ENCODE data around the gene KLHL25. TPM values are rescaled to one million over a fixed set of nuclear protein-coding genes. Genes with fewer than 3 reads are reported as not detected.

KLHL25 gene
- total and polyA plus RNA-seq, 2 experiments from 2014 or later, result 2.0 to 7.1 TPM

DNA sequence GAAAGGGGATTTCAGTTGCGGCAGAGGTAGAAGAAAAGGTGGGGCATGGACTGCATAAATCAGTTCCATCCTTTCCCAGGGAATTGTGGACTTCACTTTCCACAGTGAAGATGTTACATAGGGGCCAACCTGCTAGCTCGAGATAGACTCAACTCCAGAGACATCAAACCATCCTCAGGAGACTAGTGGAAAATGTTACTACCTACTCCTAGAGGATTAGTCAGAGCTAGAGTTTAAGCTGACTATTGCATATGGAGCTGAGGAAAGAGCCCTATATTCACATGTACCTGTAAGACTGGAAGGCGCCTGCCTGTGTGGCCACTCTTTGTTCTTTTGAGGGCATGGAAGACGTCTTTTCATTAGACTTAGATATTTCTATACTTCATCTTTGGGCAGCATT lies 69.2 kb downstream of the KLHL25 start:
- H3K27ac ChIP-seq, result peak overlapping the region; percentile 83
- in situ Hi-C loops (cut with MboI), result no loop called here
- H3K9ac ChIP-seq, result no peak overlapping the region
- H3K4me3 ChIP-seq, result no peak overlapping the region
- DNase-seq, result peak; percentile 67
- H3K9me3 ChIP-seq (ENCODE audit: low read depth), result no peaks in the 10 kb centered on the region
- TF ChIP-seq EZH2 (IDR thresholded peaks at IDR 0.05; ENCODE audit: insufficient read depth, poor library complexity, severe bottlenecking), result no peak
- TF ChIP-seq EZH2phosphoT487 (IDR thresholded peaks at IDR 0.05; ENCODE audit: insufficient read depth, low read depth), result no peak
- H3K79me2 ChIP-seq (ENCODE audit: insufficient read depth), result no peaks in the 10 kb centered on the region
- peak overlapping the region; percentile 76 for H3K4me2 ChIP-seq (ENCODE audit: unreplicated experiment)
- WGBS, 2 experiments (ENCODE audit: low coverage in 1 of 2, low lambda C conversion rate in 2 of 2, missing lambda C conversion rate in 2 of 2), result 79 to 83% methylated on average over 4 of the region's 4 CpGs
- no peaks in the 10 kb centered on the region for H3K27me3 ChIP-seq (replicated peaks; ENCODE audit: insufficient read depth)
- H4K20me1 ChIP-seq (ENCODE audit: insufficient read depth), result no peaks in the 10 kb centered on the region
- peaks cover 32% of the 10 kb centered on the region for H3K4me1 ChIP-seq (ENCODE audit: insufficient read depth)
- H3K9me2 ChIP-seq (ENCODE audit: insufficient read depth), result no peaks in the 10 kb centered on the region
- peaks cover 53% of the 10 kb centered on the region for H3F3A ChIP-seq (ENCODE audit: insufficient read depth)
- H2AFZ ChIP-seq, result no peak overlapping the region
- peaks cover 20% of the 10 kb centered on the region for H3K36me3 ChIP-seq (ENCODE audit: low read depth)

DNA sequence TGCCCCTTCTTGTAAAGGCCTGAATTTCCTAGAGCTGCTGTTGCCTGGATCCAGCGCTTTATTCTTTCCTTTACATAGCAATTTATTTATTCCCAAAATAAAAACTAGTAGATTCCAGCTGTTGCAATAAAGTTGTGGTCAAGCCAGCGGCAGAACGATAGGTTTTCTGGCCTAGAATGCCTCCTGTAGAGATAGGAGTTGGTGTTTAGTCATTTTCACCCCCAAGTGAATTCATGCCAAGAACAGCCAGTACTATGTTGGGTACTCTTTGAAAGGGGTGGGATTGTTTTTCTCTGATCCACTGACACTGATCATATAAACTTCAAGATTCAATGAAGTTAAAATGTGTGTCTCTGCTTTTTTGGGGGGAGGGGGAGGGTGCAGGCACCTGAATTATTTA lies 69.7 kb downstream of the KLHL25 start:
- Histone ChIP-seq H2AFZ (no peak overlapping the region), H3K36me3 (ENCODE audit: low read depth) (peaks cover 21% of the 10 kb centered on the region), H3K27me3 (replicated peaks; ENCODE audit: insufficient read depth) (no peaks in the 10 kb centered on the region), H3K9ac (no peak overlapping the region; the same call in 1 of the 2 replicates), H3K4me1 (ENCODE audit: insufficient read depth) (peaks cover 32% of the 10 kb centered on the region), H3K4me2 (ENCODE audit: unreplicated experiment) (peak overlapping the region; percentile 36), H3F3A (ENCODE audit: insufficient read depth) (peaks cover 49% of the 10 kb centered on the region), H3K9me3 (ENCODE audit: low read depth) (no peaks in the 10 kb centered on the region), H3K9me2 (ENCODE audit: insufficient read depth) (no peaks in the 10 kb centered on the region), H3K79me2 (ENCODE audit: insufficient read depth) (no peaks in the 10 kb centered on the region), H3K4me3 (no peak overlapping the region), H4K20me1 (ENCODE audit: insufficient read depth) (no peaks in the 10 kb centered on the region), H3K27ac (peak overlapping the region; percentile 83)
- DNase-seq, result peak; percentile 56
- TF ChIP-seq EZH2 (IDR thresholded peaks at IDR 0.05; ENCODE audit: insufficient read depth, poor library complexity, severe bottlenecking) (no peak), EZH2phosphoT487 (IDR thresholded peaks at IDR 0.05; ENCODE audit: insufficient read depth, low read depth) (no peak)
- WGBS, 2 experiments (ENCODE audit: low coverage in 1 of 2, low lambda C conversion rate in 2 of 2, missing lambda C conversion rate in 2 of 2), result 40 to 52% methylated on average over 3 of the region's 3 CpGs
- in situ Hi-C loops (cut with MboI), result no loop called here

DNA sequence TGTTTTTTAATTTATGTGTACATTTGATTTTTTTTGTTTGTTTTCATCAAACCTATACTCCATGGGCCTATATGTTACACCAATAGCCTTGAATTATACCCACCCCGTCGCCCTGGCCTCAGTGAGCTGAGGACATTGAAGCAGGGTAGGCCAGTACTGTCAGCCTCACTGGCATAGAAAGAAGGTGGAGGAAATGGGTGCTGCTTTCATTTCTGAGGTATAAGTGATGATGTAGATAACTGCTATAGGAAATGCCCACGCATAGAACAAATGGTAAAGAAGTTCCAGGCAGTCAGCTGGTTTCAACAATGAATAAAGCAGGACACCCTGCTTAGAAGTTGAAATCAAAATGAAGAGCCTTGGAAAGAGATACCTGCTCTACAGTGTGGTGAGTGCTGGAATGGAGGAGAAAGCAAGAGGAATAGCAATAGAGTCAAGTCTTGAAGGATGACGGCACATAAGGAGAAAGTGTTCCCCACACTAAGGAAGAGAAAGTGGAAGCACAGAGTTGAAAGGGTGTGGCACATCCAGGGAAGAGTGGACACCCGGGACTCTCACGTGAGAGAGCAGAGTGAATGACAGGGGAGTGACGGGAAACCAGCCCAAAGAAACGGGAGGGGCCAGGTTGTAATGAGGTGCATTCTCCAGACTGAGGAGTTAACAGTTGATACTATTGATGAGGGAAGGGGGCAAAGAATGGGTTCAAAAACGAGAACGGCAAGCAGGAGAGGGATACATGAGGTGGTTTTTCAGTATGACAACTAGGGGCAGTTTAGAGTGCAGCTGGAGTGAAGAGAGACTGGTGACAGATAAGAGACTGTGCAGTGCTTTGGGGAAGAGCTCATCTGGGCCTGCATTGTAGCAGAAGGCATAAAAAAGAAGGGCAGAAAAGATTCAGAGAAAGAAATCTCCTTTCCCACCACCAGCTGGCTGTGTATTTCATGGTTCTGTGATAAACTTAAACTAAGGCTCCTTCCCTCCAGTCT lies 70.5 kb downstream of the KLHL25 start:
- in situ Hi-C loops (cut with MboI), result no loop called here

DNA sequence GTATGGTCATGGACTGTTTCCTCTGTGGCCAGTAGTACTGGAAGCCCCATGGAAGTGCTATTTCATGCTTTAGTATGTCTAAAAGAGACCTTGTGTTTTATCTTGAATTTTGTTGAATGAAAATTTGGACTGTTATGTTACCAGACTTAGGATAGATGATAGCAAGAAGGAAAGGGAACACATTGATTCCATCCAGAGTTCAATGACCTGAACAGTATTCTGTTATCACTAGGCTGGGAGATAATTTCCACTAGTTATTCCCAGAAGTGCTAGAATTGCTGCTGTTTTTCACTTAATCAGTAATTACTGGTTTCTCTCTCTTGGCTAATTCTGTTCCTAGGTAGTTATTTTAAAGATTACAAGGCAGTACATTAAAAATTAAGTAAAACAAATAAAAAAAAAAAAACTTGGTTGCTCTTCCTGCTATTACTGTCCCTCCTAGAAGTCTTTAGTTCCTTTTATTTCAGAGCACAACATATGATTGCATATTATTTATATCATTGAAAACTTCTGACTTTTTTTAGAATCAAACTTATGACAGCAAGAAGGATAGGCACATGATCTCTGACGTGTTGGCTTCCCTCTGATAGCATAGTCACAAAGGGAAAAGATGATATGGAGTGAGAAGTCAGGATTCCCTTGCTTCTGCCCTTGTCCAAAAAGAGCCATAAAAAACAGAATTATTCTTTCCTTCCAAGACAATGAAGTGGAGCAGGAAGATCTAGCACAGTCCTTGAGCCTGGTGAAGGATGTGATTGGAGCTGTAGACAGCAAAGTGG lies 72.2 kb downstream of the KLHL25 start:
- no peaks in the 10 kb centered on the region for H3K9me3 ChIP-seq (ENCODE audit: low read depth)
- no peak overlapping the region for H3K27ac ChIP-seq
- H3K79me2 ChIP-seq (ENCODE audit: insufficient read depth), result no peaks in the 10 kb centered on the region
- in situ Hi-C loops (cut with MboI), result no loop called here
- H3K4me2 ChIP-seq (ENCODE audit: unreplicated experiment), result no peak overlapping the region
- peaks cover 30% of the 10 kb centered on the region for H3K4me1 ChIP-seq (ENCODE audit: insufficient read depth)
- H4K20me1 ChIP-seq (ENCODE audit: insufficient read depth), result no peaks in the 10 kb centered on the region
- peaks cover 37% of the 10 kb centered on the region for H3K36me3 ChIP-seq (ENCODE audit: low read depth)
- H2AFZ ChIP-seq, result no peak overlapping the region
- H3F3A ChIP-seq (ENCODE audit: insufficient read depth), result peaks cover 28% of the 10 kb centered on the region
- no peaks in the 10 kb centered on the region for H3K9me2 ChIP-seq (ENCODE audit: insufficient read depth)
- TF ChIP-seq EZH2 (IDR thresholded peaks at IDR 0.05; ENCODE audit: insufficient read depth, poor library complexity, severe bottlenecking) (no peak), EZH2phosphoT487 (IDR thresholded peaks at IDR 0.05; ENCODE audit: insufficient read depth, low read depth) (no peak)
- H3K4me3 ChIP-seq, result no peak overlapping the region
- H3K9ac ChIP-seq, result no peak overlapping the region
- no peak for DNase-seq
- no peaks in the 10 kb centered on the region for H3K27me3 ChIP-seq (replicated peaks; ENCODE audit: insufficient read depth)
- 87 to 96% methylated on average over 1 of the region's 1 CpG for WGBS, 2 experiments (ENCODE audit: low coverage in 1 of 2, low lambda C conversion rate in 2 of 2, missing lambda C conversion rate in 2 of 2)

More for the DNA sequence above, 70.5 kb downstream of the KLHL25 start:
- no peak for DNase-seq
- TF ChIP-seq EZH2phosphoT487 (IDR thresholded peaks at IDR 0.05; ENCODE audit: insufficient read depth, low read depth) (no peak), EZH2 (IDR thresholded peaks at IDR 0.05; ENCODE audit: insufficient read depth, poor library complexity, severe bottlenecking) (no peak)
- peak overlapping the region; percentile 83 for H3K27ac ChIP-seq
- H3K4me3 ChIP-seq, result no peak overlapping the region
- H3K4me2 ChIP-seq (ENCODE audit: unreplicated experiment), result peak overlapping the region; percentile 36
- peaks cover 32% of the 10 kb centered on the region for H3K4me1 ChIP-seq (ENCODE audit: insufficient read depth)
- H3K9me2 ChIP-seq (ENCODE audit: insufficient read depth), result no peaks in the 10 kb centered on the region
- no peaks in the 10 kb centered on the region for H3K9me3 ChIP-seq (ENCODE audit: low read depth)
- peaks cover 24% of the 10 kb centered on the region for H3K36me3 ChIP-seq (ENCODE audit: low read depth)
- no peak overlapping the region for H2AFZ ChIP-seq
- no peak overlapping the region; the same call in 1 of the 2 replicates for H3K9ac ChIP-seq
- no peaks in the 10 kb centered on the region for H4K20me1 ChIP-seq (ENCODE audit: insufficient read depth)
- WGBS, 2 experiments (ENCODE audit: low coverage in 1 of 2, low lambda C conversion rate in 2 of 2, missing lambda C conversion rate in 2 of 2), result 59 to 67% methylated on average over 10 of the region's 10 CpGs
- H3K79me2 ChIP-seq (ENCODE audit: insufficient read depth), result no peaks in the 10 kb centered on the region
- H3K27me3 ChIP-seq (replicated peaks; ENCODE audit: insufficient read depth), result no peaks in the 10 kb centered on the region
- peaks cover 41% of the 10 kb centered on the region for H3F3A ChIP-seq (ENCODE audit: insufficient read depth)
